ENCODE results near the gene LOC101059915.
"Not testable (repeated sequence)": the region's sequence is repeated elsewhere in the genome, so short reads cannot be mapped to it uniquely, and the experiment has no call there.

The LOC101059915 gene

GRCh38 chrX:71644406-71644805, 22.9 kb upstream of the LOC101059915 start:
- DNase-seq, result not testable (repeated sequence)

GRCh38 chrX:71650333-71650969, 16.9 kb upstream of the LOC101059915 start:
- no peak for DNase-seq

DNA sequence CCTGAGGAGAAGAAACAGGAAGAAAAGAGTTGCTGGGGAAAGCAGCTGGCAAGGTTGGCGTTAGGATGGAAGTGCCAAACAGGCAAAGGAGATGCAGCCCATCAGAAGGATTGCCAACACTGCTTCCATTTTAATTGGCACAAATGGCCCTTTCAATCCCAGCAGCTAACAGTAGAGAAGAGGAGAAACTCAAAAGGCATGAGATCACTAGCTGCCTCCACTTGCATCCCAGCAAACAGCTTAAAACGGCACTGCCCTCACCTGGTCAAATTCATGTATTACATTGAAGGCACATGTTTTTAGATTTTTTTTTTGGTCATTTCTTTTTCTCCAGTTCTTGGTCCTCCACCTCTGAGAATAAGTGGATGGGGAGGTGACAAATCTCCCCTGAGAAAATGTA, 14.9 kb upstream of the LOC101059915 start:
- DNase-seq, result peak; percentile 25

DNA sequence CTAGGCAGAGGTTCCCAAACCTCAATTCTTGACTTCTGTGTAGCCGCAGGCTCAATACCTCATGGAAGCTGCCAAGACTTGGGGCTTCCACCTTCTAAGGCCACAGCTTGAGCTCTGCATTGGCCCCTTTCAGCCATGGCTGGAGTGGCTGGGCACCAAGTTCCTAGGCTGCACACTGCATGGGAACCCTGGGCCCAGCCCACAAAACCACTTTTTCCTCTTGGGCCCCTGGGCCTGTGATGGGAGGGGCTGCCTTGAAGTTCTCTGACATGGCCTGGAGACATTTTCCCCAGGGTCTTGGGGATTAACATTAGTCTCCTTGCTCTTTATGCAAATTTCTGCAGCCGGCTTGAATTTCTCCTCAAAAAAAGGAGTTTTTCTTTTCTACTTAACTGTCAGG, 14.0 kb upstream of the LOC101059915 start:
- no peak for DNase-seq

DNA sequence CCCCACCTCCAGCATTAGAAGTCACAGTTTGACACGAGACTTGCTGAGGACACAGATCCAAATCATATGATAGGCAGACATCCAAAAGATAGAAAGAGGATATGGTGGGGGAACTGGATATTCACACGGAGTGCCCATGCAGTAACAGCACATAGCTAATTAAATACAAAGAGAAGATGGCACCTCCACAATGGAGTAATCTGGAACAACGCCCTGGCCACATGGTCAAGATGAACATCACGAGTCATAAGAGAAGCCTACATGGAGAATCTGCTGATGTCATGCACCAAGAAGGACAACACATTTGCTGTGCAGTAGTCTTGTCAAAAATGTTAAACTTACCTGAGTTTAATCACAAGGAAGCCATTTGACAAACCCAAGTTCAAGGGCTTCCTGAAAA, 10.1 kb upstream of the LOC101059915 start:
- no peak for DNase-seq

DNA sequence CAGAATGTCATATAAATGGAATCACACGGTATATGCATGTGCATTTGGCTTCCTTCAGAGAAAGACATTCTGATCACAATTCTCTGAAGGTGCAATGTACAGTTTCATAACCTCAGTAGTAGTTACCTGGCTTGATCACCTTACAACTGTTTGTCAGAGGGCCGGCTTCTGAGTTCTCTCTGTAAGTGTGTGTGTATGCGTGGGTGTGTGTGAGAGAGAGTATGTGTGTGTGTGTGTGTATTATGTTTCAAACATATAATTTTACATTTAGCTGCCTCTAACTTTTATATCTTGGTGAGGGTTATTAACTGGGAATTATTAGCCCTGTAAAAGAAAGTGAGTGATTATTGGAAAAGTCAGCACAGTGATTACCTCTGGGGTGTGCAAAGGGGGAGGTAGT, 8.0 kb upstream of the LOC101059915 start:
- DNase-seq, result no peak

DNA sequence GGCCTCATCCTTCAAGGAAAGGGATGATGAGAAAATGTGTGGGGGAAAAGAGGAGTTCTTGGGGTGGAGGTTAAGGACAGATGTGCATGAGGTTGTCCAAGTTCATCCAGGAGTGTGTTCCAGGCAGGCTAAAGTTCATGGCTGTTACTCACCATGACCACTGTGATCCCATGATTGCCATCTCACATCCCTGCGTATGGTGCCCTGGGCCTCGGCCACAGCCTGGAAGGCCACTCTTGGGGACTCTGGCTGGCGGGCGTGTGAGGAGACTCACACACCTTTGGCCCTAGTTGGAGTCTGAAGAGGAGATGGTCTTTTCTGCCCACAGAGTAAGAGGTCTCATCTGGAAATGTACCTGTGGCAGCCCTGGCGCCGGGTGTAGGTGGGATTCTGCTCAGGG, 7.4 kb upstream of the LOC101059915 start:
- no peak for DNase-seq

GRCh38 chrX:71660562-71661416, 6.6 kb upstream of the LOC101059915 start:
- DNase-seq, result no peak

- no peak for DNase-seq
Measured at GRCh38 chrX:71661919-71662318, 5.4 kb upstream of the LOC101059915 start.

- DNase-seq, result not testable (repeated sequence)
Measured at GRCh38 chrX:71662654-71663053, 4.7 kb upstream of the LOC101059915 start.

- DNase-seq, result not testable (repeated sequence)
Measured at GRCh38 chrX:71663238-71663637, 4.1 kb upstream of the LOC101059915 start.

DNA sequence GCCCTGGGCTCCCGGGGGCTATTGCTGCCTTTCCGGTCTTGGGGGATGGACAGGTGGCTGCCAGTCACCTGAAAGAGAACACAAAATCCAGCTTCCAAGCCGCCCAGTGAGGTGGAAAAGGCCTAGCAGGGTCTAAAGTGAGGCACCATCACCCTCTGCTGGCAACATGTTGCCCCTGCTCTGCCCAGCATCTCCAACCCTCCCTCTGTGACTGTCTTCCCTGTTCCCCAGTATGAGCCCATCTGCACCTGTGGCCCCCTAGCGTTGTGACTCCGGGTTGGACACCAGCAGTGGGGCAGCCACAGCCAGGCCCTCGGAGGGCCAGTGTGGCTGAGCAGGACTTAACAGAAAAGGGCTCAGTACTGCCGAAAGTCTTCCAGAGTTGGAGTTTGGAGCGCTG, 3.1 kb upstream of the LOC101059915 start:
- not testable (repeated sequence) for DNase-seq

- no peak for DNase-seq
Measured at GRCh38 chrX:71664889-71665491, 2.4 kb upstream of the LOC101059915 start.

- no peak for DNase-seq
Measured at GRCh38 chrX:71665747-71666146, 1.6 kb upstream of the LOC101059915 start.

- no peak for DNase-seq
Measured at GRCh38 chrX:71666240-71667223, 814 bp upstream of the LOC101059915 start.

- no peak for DNase-seq
Measured at GRCh38 chrX:71668248-71668595, 876 bp downstream of the LOC101059915 start.

DNA sequence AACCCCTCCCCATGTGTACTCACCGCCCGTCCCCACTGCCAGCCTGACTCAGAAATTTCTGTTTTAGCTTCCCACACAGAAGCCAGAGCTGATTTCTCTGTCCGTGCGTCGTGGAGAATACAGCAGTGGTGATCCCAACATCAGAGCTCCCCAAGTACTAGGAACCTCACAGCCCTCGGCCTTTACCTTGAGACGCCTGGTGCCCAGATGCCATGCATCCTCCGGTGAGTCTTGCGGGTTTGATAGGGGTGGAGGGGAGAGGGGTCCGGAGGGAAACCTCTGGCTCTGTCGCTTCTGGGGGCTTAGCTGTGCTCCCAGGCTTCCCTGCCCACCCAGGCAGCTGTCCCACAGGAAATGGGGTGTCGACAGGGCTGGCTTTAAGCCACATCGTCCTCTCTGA, 2.1 kb downstream of the LOC101059915 start:
- DNase-seq, result no peak

DNA sequence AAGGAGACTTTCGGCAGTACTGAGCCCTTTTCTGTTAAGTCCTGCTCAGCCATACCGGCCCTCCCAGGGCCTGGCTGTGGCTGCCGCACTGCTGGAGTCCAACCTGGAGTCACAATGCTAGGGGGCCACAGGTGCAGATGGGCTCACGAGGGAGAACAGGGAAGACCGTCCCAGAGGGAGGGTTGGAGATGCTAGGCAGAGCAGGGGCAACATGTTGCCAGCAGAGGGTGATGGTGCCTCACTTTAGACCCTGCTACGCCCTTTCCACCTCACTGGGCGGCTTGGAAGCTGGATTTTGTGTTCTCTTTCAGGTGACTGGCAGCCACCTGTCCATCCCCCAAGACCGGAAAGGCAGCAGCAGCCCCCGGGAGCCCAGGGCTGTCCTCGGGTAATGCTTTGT, 2.6 kb downstream of the LOC101059915 start:
- DNase-seq, result not testable (repeated sequence)

- DNase-seq, result no peak
Measured at GRCh38 chrX:71671043-71671780, 3.9 kb downstream of the LOC101059915 start.

- DNase-seq, result no peak
Measured at GRCh38 chrX:71671938-71672337, 4.6 kb downstream of the LOC101059915 start.

DNA sequence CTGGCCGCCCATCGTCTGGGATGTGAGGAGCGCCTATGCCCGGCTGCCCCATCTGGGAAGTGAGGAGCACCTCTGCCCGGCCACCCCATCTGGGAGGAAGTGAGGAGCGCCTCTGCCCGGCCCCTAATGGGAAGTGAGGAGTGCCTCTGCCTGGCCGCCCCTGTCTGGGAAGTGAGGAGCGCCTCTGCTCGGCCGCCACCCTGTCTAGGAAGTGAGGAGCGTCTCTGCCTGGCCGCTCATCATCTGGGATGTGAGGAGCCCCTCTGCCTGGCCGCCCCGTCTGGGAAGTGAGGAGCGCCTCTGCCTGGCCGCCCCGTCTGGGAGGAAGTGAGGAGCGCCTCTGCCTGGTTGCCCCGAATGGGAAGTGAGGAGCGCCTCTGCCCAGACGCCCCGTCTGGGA, 8.3 kb downstream of the LOC101059915 start:
- not testable (repeated sequence) for DNase-seq

Data from NCI-H2029 (cell line).